ENCODE results near the gene PGBD5. TPM values are rescaled to one million over a fixed set of nuclear protein-coding genes. Genes with fewer than 3 reads are reported as not detected.

Gene PGBD5
- total and polyA plus RNA-seq, 9 of the 15 experiments (the other 6 are each of a cell fraction or from before 2014, with no cell fraction given) = under 0.01 to 0.40 (median 0.10) TPM; not detected in 3

DNA sequence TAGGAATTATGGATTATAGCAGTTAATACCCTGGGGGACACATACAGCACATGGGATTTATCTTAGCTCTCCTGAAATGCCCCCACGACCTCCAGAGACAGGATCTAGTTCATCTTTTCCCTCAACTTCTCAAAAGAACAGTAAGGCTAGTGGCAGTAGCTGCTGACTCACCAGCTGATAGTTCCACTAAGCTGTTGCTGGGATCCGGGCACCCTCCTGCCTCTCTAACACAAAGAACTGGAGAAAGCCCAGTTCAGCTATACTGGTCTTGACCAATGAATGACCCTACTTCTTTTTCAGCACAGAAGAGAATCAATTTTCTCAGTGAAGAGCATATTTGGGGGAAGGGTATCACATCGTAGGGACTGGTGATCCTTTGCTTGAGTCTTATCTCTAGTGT, 84.1 kb downstream of the PGBD5 start:
- H3K79me2 ChIP-seq (ENCODE audit: control insufficient read depth, insufficient read depth, low read length) = no peaks in the 10 kb centered on the region
- no peak for TF ChIP-seq ZNF24 (IDR thresholded peaks at IDR 0.05)
- TF ChIP-seq CHD4 (IDR thresholded peaks at IDR 0.05; ENCODE audit: insufficient read depth, insufficient replicate concordance, low read depth, low read length, poor library complexity, severe bottlenecking) = no peak
- TF ChIP-seq RBM14 (IDR thresholded peaks at IDR 0.05; ENCODE audit: borderline replicate concordance, insufficient read depth, low read depth, low read length) = no peak
- TF ChIP-seq ZNF311 (CRISPR knock-in tag; IDR thresholded peaks at IDR 0.05) = no peak
- TF ChIP-seq, protein P1, sequence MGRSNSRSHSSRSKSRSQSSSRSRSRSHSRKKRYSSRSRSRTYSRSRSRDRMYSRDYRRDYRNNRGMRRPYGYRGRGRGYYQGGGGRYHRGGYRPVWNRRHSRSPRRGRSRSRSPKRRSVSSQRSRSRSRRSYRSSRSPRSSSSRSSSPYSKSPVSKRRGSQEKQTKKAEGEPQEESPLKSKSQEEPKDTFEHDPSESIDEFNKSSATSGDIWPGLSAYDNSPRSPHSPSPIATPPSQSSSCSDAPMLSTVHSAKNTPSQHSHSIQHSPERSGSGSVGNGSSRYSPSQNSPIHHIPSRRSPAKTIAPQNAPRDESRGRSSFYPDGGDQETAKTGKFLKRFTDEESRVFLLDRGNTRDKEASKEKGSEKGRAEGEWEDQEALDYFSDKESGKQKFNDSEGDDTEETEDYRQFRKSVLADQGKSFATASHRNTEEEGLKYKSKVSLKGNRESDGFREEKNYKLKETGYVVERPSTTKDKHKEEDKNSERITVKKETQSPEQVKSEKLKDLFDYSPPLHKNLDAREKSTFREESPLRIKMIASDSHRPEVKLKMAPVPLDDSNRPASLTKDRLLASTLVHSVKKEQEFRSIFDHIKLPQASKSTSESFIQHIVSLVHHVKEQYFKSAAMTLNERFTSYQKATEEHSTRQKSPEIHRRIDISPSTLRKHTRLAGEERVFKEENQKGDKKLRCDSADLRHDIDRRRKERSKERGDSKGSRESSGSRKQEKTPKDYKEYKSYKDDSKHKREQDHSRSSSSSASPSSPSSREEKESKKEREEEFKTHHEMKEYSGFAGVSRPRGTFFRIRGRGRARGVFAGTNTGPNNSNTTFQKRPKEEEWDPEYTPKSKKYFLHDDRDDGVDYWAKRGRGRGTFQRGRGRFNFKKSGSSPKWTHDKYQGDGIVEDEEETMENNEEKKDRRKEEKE (IDR thresholded peaks at IDR 0.05; ENCODE audit: borderline replicate concordance in 1 of 2, control insufficient read depth in 1 of 2, low read depth in 2 of 2, low read length in 1 of 2) = no peak
- TF ChIP-seq IRF2 (CRISPR knock-in tag; IDR thresholded peaks at IDR 0.05) = no peak
- no peak for TF ChIP-seq ZKSCAN8 (CRISPR knock-in tag; IDR thresholded peaks at IDR 0.05)
- TF ChIP-seq ETV1 (tag; conservative IDR thresholded peaks at IDR 0.05; ENCODE audit: low read depth) = no peak
- no peak for TF ChIP-seq SP1 (CRISPR knock-in tag; IDR thresholded peaks at IDR 0.05)
- TF ChIP-seq SAP30 (IDR thresholded peaks at IDR 0.05; ENCODE audit: borderline replicate concordance, insufficient read depth, low read depth, low read length, poor library complexity, severe bottlenecking) = no peak
- no peak for TF ChIP-seq NEUROD1 (IDR thresholded peaks at IDR 0.05; ENCODE audit: borderline replicate concordance, low read depth, low read length, partially characterized antibody)
- TF ChIP-seq BRF1 (IDR thresholded peaks at IDR 0.05; ENCODE audit: borderline replicate concordance, extremely low read depth, insufficient read length) = no peak
- no peak for TF ChIP-seq DPF2 (IDR thresholded peaks at IDR 0.05)
- no peak for TF ChIP-seq MAFF (IDR thresholded peaks at IDR 0.05; ENCODE audit: low read length)
- TF ChIP-seq, protein P2, sequence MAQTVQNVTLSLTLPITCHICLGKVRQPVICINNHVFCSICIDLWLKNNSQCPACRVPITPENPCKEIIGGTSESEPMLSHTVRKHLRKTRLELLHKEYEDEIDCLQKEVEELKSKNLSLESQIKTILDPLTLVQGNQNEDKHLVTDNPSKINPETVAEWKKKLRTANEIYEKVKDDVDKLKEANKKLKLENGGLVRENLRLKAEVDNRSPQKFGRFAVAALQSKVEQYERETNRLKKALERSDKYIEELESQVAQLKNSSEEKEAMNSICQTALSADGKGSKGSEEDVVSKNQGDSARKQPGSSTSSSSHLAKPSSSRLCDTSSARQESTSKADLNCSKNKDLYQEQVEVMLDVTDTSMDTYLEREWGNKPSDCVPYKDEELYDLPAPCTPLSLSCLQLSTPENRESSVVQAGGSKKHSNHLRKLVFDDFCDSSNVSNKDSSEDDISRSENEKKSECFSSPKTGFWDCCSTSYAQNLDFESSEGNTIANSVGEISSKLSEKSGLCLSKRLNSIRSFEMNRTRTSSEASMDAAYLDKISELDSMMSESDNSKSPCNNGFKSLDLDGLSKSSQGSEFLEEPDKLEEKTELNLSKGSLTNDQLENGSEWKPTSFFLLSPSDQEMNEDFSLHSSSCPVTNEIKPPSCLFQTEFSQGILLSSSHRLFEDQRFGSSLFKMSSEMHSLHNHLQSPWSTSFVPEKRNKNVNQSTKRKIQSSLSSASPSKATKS (CRISPR knock-in tag; IDR thresholded peaks at IDR 0.05) = no peak
- TF ChIP-seq CTBP1 (IDR thresholded peaks at IDR 0.05; ENCODE audit: borderline replicate concordance) = no peak
- TF ChIP-seq WHSC1 (IDR thresholded peaks at IDR 0.05; ENCODE audit: low read length) = no peak
- no peak for TF ChIP-seq PCBP2 (IDR thresholded peaks at IDR 0.05; ENCODE audit: low read depth, low read length, poor library complexity, severe bottlenecking)
- no TSS peak for BruUV-seq (replicated peaks)
- H3K27me3 ChIP-seq (ENCODE audit: control insufficient read depth in 2 of 2, insufficient read depth in 2 of 2, low read length in 2 of 2) = peaks cover 45 to 61% of the 10 kb centered on the region in 2 experiments
- H3K9ac ChIP-seq (ENCODE audit: insufficient read depth in 1 of 2, low read depth in 2 of 2, low read length in 2 of 2) = no peak overlapping the region
- no peak overlapping the region for H3K27ac ChIP-seq (ENCODE audit: extremely low read depth, low read depth, low read length)
- H3K4me1 ChIP-seq (replicated peaks in 1 of 2; ENCODE audit: control insufficient read depth in 2 of 2, insufficient read depth in 2 of 2, low read length in 2 of 2) = no peaks in the 10 kb centered on the region
- H4K20me1 ChIP-seq (replicated peaks; ENCODE audit: control insufficient read depth, insufficient read depth, low read length) = no peaks in the 10 kb centered on the region
- DNase-seq (ENCODE audit: extremely low read depth in 1 of 4, low spot score in 3 of 4) (no peak), ATAC-seq (no peak), FAIRE-seq (no peak)
- no peak overlapping the region for H2AFZ ChIP-seq (ENCODE audit: low read depth, low read length)
- no peaks in the 10 kb centered on the region for H3K36me3 ChIP-seq (ENCODE audit: control insufficient read depth, insufficient read depth, low read length)
- CTCF ChIA-PET (ENCODE audit: low intra/inter-chr PET ratio) = no interaction called here
- POLR2A ChIA-PET = interaction anchor here (0.6 to 1.0 kb wide), 2 partner anchors 10 to 535 kb away, joined by 3 read pairs; no protein-coding TSS in a partner anchor
- H3K9me1 ChIP-seq (ENCODE audit: control insufficient read depth, insufficient read depth, low read length) = no peaks in the 10 kb centered on the region
- intact Hi-C loops (cut with micrococcal nuclease) = loop anchor here (10.0 kb wide), 1 partner anchor 433 kb away; no protein-coding TSS in a partner anchor
- in situ Hi-C loops (cut with MboI) = no loop called here
- H3K4me3 ChIP-seq = no peak overlapping the region
- WGBS (ENCODE audit: insufficient coverage, low coverage, missing lambda C conversion rate) = 0% methylated on average over 3 of the region's 3 CpGs
- H3K9me3 ChIP-seq (replicated peaks; ENCODE audit: control insufficient read depth, insufficient read depth, low read depth, low read length) = no peaks in the 10 kb centered on the region; the same call in 1 of the 2 replicates
- no peak overlapping the region for H3K4me2 ChIP-seq (ENCODE audit: insufficient read depth, low read length)

Measured in K562 (cell line).